ENCODE data around the gene AMFR. TPM values are rescaled to one million over a fixed set of nuclear protein-coding genes. Genes with fewer than 3 reads are reported as not detected.

The AMFR gene
- total RNA-seq, 1 donor from 2014 or later: 65.4 TPM

DNA sequence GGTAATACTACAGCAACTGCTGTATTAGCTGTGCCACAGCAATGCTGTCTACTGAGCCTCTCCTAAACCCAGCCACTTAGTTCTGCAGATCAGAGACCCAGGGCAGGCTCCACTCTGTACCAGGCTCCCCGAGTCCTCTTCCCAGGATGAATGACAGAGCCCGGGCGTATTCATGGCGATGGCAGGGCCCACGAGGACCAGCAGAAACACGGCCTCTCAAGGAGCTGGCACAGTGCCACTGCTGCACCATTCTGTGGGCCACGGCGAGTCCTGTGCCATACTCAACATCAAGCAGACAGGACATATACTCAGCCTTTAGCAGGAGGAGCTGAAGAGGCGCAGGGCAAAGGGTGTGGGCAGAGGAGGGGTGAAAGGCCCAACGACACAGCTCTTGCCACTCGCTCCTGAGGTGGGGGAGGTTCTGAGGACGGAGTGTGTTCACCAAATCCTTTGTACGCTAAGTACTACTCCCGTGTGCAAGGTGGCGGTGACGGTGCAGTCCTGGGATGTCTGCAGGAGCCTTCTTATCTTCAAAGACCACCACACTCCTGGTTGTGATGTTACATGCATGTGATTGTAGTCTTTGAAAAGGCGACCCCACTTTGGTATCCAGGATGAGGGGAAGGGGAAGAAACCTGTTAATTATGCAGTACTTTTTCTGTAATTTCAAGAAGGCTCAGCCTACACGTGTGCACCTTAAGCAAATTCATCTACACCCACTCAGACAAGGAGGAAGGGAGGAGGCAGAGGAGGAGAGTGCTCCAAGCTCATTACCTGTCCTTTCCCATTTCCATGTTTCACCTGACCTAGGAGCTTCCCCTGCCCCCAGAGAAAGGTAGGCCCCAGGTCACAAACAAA, 98.0 kb downstream of the AMFR start:
- no peaks in the 10 kb centered on the region for H3K36me3 Mint-ChIP-seq
- peaks cover 9% of the 10 kb centered on the region for H3K4me1 Mint-ChIP-seq (ENCODE audit: unreplicated experiment)
- TF ChIP-seq CTCF (conservative IDR thresholded peaks at IDR 0.05): no peak
- H3K4me3 Mint-ChIP-seq: no peak overlapping the region
- no peak overlapping the region for H3K27ac Mint-ChIP-seq
- no peak for DNase-seq (ENCODE audit: extremely low spot score, unreplicated experiment)
- no peaks in the 10 kb centered on the region for H3K27me3 Mint-ChIP-seq
- H3K9me3 Mint-ChIP-seq: no peaks in the 10 kb centered on the region

DNA sequence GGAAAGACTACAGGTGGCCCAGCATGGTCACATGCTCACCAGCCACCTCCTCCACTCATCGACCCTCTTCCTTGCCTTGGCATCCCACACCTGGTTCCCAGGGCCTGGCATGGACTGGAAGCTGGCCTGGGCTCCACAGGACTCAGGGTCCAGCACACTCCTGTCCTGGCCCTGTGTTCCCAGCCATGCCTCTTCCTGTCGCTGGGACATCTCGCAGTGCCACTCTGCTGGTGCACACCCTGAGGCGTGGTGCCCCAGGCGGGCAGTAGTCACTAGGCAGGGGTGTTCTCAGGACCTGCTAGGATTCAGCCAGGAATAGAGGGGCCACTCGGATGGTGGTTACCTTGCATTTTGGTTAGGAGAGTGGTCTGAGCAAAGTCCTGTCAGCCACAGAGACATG, 99.4 kb downstream of the AMFR start:
- no peak for DNase-seq (ENCODE audit: extremely low spot score, unreplicated experiment)
- no peaks in the 10 kb centered on the region for H3K27me3 Mint-ChIP-seq
- no peak overlapping the region for H3K27ac Mint-ChIP-seq
- H3K9me3 Mint-ChIP-seq: no peaks in the 10 kb centered on the region
- no peaks in the 10 kb centered on the region for H3K36me3 Mint-ChIP-seq
- TF ChIP-seq CTCF (conservative IDR thresholded peaks at IDR 0.05): no peak
- H3K4me3 Mint-ChIP-seq: no peak overlapping the region
- H3K4me1 Mint-ChIP-seq (ENCODE audit: unreplicated experiment): peaks cover 9% of the 10 kb centered on the region

DNA sequence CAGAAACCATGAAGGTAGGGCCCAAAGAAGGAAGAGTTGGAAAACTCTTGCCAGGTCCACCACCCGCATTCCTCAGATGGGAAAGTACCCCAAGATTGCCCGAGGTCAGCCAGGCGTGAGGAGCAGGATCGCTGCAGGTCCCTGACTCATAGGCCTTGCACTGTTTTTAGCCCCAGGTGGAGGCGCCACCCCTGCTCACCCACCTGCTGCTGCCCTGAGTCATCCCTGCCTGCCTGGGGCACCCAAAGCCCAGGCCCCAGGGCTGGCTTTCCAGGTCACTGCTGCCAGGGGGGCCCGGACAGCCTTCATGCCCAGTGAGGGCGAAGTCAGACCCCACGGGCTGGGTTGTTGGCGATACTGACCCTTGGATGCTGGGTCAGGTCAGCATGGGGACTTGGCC, 100.9 kb downstream of the AMFR start:
- no peak overlapping the region for H3K27ac Mint-ChIP-seq
- no peak overlapping the region for H3K4me3 Mint-ChIP-seq
- DNase-seq (ENCODE audit: extremely low spot score, unreplicated experiment): no peak
- H3K27me3 Mint-ChIP-seq: no peaks in the 10 kb centered on the region
- H3K4me1 Mint-ChIP-seq (ENCODE audit: unreplicated experiment): no peaks in the 10 kb centered on the region
- no peak for TF ChIP-seq CTCF (conservative IDR thresholded peaks at IDR 0.05)
- H3K36me3 Mint-ChIP-seq: no peaks in the 10 kb centered on the region
- H3K9me3 Mint-ChIP-seq: no peaks in the 10 kb centered on the region

DNA sequence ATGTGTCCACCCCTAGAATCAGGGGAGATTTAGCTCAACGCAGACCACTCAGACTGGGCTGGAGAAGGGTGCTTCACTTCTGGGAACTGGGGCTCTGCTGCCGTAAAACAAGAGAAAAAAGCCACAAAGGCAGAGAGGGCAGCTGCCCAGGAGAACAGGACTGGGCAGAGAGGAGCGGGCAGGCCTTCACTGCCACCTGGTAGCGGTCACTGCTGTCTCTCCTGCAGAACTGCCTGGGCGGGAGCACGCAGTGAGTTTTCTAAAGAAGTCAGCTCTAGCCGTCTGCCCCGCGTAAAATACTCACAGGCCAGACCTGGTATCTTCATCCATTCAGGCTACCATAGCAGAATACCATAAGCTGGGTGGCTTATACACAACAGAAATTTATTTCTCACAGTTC, 103.8 kb downstream of the AMFR start:
- Mint-ChIP-seq H3K4me3 (no peak overlapping the region), H3K9me3 (no peaks in the 10 kb centered on the region), H3K36me3 (no peaks in the 10 kb centered on the region), H3K27me3 (peaks cover 6% of the 10 kb centered on the region), H3K4me1 (ENCODE audit: unreplicated experiment) (no peaks in the 10 kb centered on the region), H3K27ac (no peak overlapping the region)
- TF ChIP-seq CTCF (conservative IDR thresholded peaks at IDR 0.05): no peak
- no peak for DNase-seq (ENCODE audit: extremely low spot score, unreplicated experiment)

GRCh38 chr16:56320811-56321558, 104.4 kb downstream of the AMFR start:
- peaks cover 6% of the 10 kb centered on the region for H3K27me3 Mint-ChIP-seq
- DNase-seq (ENCODE audit: extremely low spot score, unreplicated experiment): no peak
- H3K4me1 Mint-ChIP-seq (ENCODE audit: unreplicated experiment): no peaks in the 10 kb centered on the region
- no peak overlapping the region for H3K27ac Mint-ChIP-seq
- no peaks in the 10 kb centered on the region for H3K36me3 Mint-ChIP-seq
- no peaks in the 10 kb centered on the region for H3K9me3 Mint-ChIP-seq
- no peak overlapping the region for H3K4me3 Mint-ChIP-seq
- no peak for TF ChIP-seq CTCF (conservative IDR thresholded peaks at IDR 0.05)
